Measurements from ENCODE around the gene PHF2.

The PHF2 gene

GRCh38 chr9:93595861-93596365 lies 19.5 kb downstream of the PHF2 start:
- TF ChIP-seq, protein P1, sequence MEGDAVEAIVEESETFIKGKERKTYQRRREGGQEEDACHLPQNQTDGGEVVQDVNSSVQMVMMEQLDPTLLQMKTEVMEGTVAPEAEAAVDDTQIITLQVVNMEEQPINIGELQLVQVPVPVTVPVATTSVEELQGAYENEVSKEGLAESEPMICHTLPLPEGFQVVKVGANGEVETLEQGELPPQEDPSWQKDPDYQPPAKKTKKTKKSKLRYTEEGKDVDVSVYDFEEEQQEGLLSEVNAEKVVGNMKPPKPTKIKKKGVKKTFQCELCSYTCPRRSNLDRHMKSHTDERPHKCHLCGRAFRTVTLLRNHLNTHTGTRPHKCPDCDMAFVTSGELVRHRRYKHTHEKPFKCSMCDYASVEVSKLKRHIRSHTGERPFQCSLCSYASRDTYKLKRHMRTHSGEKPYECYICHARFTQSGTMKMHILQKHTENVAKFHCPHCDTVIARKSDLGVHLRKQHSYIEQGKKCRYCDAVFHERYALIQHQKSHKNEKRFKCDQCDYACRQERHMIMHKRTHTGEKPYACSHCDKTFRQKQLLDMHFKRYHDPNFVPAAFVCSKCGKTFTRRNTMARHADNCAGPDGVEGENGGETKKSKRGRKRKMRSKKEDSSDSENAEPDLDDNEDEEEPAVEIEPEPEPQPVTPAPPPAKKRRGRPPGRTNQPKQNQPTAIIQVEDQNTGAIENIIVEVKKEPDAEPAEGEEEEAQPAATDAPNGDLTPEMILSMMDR (IDR thresholded peaks at IDR 0.05) = no peak
- TF ChIP-seq ZFX (IDR thresholded peaks at IDR 0.05; ENCODE audit: borderline replicate concordance) = no peak
- no peak overlapping the region for H3K27ac ChIP-seq

- TF ChIP-seq, protein P1 (IDR thresholded peaks at IDR 0.05) = no peak
- no peak for TF ChIP-seq ZFX (IDR thresholded peaks at IDR 0.05; ENCODE audit: borderline replicate concordance)
- H3K27ac ChIP-seq = no peak overlapping the region
These were observed 20.0 kb downstream of the PHF2 start for GRCh38 chr9:93596399-93596798.

DNA sequence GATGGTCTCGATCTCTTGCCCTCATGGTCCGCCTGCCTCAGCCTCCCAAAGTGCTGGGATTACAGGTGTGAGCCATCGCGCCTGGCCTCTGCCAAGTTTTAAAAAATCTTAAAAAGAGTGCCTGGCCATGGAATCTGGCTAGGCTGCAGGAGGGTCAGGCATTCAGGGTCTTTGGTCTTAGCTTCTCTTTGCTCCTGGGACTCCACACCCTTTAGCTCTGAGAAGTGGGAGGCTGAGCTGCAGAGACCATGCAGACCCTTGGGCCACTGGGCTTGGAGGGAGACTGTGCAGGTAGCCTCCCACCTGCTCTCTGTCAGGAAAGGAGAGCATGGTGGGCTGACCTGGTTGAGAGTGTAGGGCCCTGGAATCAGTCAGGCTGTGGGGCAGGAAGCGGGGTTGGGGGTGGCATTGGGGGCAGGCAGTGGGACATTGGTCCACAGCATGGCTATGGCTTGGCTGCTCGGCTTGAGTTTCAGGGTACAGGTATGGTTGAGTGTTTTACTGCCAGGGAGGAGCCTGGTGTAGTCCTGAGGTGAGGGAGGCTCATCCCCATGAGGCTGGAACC lies 20.8 kb downstream of the PHF2 start:
- H3K27ac ChIP-seq = no peak overlapping the region
- TF ChIP-seq, protein P1 (IDR thresholded peaks at IDR 0.05) = no peak
- TF ChIP-seq ZFX (IDR thresholded peaks at IDR 0.05; ENCODE audit: borderline replicate concordance) = no peak

DNA sequence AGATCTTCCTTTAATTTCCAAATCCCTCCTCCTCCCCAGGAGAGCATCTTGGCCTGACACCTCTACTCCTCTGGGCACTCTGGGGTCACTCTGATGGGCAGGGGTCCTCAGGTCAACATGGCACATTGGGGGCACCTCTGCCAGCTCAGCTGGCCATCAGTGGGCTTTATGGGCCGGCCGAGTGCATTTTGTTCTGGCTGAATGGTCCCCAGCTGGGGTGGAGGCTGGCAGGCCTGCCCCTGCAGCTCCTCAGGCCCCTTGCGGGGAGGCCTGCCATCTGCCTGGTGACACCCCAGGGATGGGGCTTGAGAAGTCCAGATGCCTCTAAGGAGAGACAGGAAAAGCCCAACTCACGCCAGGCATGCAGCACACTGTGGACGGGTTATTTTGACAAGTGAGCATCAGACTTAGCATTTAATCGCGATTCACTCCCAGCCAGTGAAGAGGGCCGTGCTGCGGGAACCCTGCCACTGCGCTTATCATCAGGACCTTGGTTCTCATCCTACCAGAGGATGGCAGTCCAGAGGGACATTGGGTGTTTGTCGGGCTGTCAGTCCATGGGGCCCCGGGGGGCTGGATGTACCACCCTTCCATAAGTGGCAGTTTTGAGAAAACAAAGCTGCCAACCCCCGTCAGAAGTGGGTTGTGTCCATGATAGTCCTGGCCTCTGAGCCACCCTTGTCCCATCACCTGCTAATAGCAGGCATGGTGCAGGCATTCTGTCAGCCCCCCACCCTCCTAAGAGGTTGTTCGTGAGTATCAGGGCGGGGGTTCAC lies 21.7 kb downstream of the PHF2 start:
- H3K27ac ChIP-seq = no peak overlapping the region
- no peak for TF ChIP-seq ZFX (IDR thresholded peaks at IDR 0.05; ENCODE audit: borderline replicate concordance)
- TF ChIP-seq, protein P1 (IDR thresholded peaks at IDR 0.05) = no peak

DNA sequence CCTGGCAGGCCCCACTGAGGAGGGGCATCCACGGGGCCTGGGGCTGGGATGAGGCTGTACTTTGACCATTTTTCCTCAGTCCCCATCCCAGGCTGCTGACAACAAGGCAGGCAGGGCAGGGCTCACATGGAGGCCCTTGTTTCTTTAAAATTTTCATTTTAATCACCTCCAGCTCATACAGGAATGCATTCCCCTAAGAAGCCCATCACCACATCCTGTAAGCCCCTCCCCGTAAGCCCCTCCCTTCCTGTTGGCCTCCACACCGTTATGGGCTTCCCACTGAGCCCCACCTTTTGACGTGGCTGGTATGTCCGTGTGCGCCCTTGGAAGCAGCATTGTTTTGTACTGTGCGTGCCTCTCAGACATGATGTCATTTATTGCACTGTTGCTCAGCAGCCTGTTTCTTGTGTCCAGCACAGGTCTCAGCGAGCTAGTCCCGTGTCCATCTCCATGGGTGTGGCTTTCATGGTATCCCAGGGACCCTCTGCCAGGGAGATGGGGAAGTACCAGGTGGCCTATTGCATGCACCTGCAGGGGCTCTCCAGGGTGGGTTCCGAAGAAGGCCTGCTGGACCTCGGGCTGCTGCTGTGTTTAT lies 22.4 kb downstream of the PHF2 start:
- H3K27ac ChIP-seq = no peak overlapping the region
- TF ChIP-seq, protein P1 (IDR thresholded peaks at IDR 0.05) = no peak
- no peak for TF ChIP-seq ZFX (IDR thresholded peaks at IDR 0.05; ENCODE audit: borderline replicate concordance)

- H3K27ac ChIP-seq = no peak overlapping the region
- TF ChIP-seq, protein P1 (IDR thresholded peaks at IDR 0.05) = no peak
- no peak for TF ChIP-seq ZFX (IDR thresholded peaks at IDR 0.05; ENCODE audit: borderline replicate concordance)
These were observed 23.4 kb downstream of the PHF2 start for GRCh38 chr9:93599571-93600403.
